Esophagus muscularis mucosa (tissue), 3 donors: ENCODE measurements around the gene HOXB8.

Experiments used
- CTCF ChIP-seq, 3 experiments: fragments of 200-600 bp in 2 of 3; fragments of 450-650 bp in 1 of 3; sonication (generic) in 2 of 3; IDR thresholded peaks; one replicate each; pipeline ENCODE4 v1.5.1; 2017 to 2019; ENCODE audit warnings: antibody characterized with exemption in 3 of 3, mild to moderate bottlenecking in 2 of 3, moderate library complexity in 1 of 3
- POLR2A ChIP-seq: fragments of 450-650 bp; IDR thresholded peaks from one replicate; pipeline ENCODE4 v1.6.1; 2017; ENCODE audit warnings: antibody characterized with exemption, moderate library complexity, mild to moderate bottlenecking, low read depth
- POLR2AphosphoS5 ChIP-seq, 2 donors: sonication (generic); formaldehyde crosslinking; IDR thresholded peaks; one replicate each; pipeline ENCODE4 v1.6.1; 2017; ENCODE audit warnings: antibody characterized with exemption in 2 of 2

GRCh38 chr17:48663134-48663924 is 48.2 kb upstream of the HOXB8 start:
- TF ChIP-seq CTCF (IDR thresholded peaks at IDR 0.05) (no peak), POLR2A (no peak), POLR2AphosphoS5 (IDR thresholded peaks at IDR 0.05) (no peak)
